ENCODE measurements around the gene FAM9C. TPM values are rescaled to one million over a fixed set of nuclear protein-coding genes. Genes with fewer than 3 reads are reported as not detected.

Gene FAM9C
- total RNA-seq, 2 experiments from 2014 or later = not detected

- Histone ChIP-seq H3K9me3 (ENCODE audit: control insufficient read depth in 1 of 2, insufficient read depth in 1 of 2, low read length in 2 of 2) (no peaks in the 10 kb centered on the region), H3K4me3 (ENCODE audit: low read length) (no peak overlapping the region), H3K36me3 (ENCODE audit: insufficient read depth, low read length) (no peaks in the 10 kb centered on the region), H3K4me1 (ENCODE audit: insufficient read depth, low read length) (peaks cover 69% of the 10 kb centered on the region), H3K27ac (ENCODE audit: low read depth in 1 of 2, low read length in 2 of 2) (peak overlapping the region; percentile 30 to 66), H3K27me3 (ENCODE audit: control insufficient read depth in 1 of 2, insufficient read depth in 2 of 2, low read length in 2 of 2) (no peaks in the 10 kb centered on the region)
- DNase-seq (no peak), ATAC-seq (ENCODE audit: poor library complexity) (no peak)
- ChIA-PET CTCF (interaction anchor here (0.9 to 3.1 kb wide), 3 partner anchors 13 to 106 kb away, joined by 3 to 19 read pairs (median 5); no protein-coding TSS in a partner anchor), POLR2A (interaction anchor here (0.6 to 20.8 kb wide), 8 partner anchors 8 to 184 kb away, joined by 3 to 1205 read pairs (median 21); partner anchors contain the start of gene TMSB4X)
- Mint-ChIP-seq H3K36me3 (ENCODE audit: low read depth) (peaks cover 11% of the 10 kb centered on the region), H3K4me1 (ENCODE audit: low read depth) (peaks cover 71% of the 10 kb centered on the region), H3K27ac (peak overlapping the region; percentile 95), H3K9me3 (peaks cover 6% of the 10 kb centered on the region), H3K27me3 (no peaks in the 10 kb centered on the region), H3K4me3 (peak overlapping the region; percentile 52)
- no peak for TF ChIP-seq CTCF (IDR thresholded peaks at IDR 0.05)
- intact Hi-C loops (cut with DNase I, micrococcal nuclease) = loop anchor here in 1 of 2 experiments (1.0 kb wide), 1 partner anchor 9 kb away; no protein-coding TSS in a partner anchor
These were observed 58.1 kb downstream of the FAM9C start for GRCh38 chrX:12986164-12986779.

Other genes starting within 250 kb of the FAM9C start
- gene TLR7, start 177.5 kb downstream of the FAM9C start, total RNA-seq = under 1 TPM in 1 of 2 experiments, not detected in 1; 0.06 TPM
- under 1 TPM; 0.08 TPM for gene TLR8, start 138.0 kb downstream of the FAM9C start, total RNA-seq
- 1,000 to 10,000 TPM; 2,621 to 2,738 TPM for gene TMSB4X, start 69.5 kb downstream of the FAM9C start, total RNA-seq